Gastrocnemius medialis (tissue), 4 donors: ENCODE measurements around the gene TPRA1.

Source experiments
- CTCF ChIP-seq, 5 experiments: fragments of 450-650 bp in 3 of 5; fragments of 200-600 bp in 2 of 5; sonication (generic) in 2 of 5; IDR thresholded peaks in 4 of 5; conservative IDR thresholded peaks in 1 of 5; 1 replicate in 4 of 5; 2 replicates in 1 of 5; pipeline ENCODE4 v1.5.1; 2016 to 2019; ENCODE audit warnings: antibody characterized with exemption in 5 of 5, mild to moderate bottlenecking in 3 of 5, moderate library complexity in 3 of 5
- POLR2A ChIP-seq, 2 donors: fragments of 450-650 bp; IDR thresholded peaks; one replicate each; pipeline ENCODE4 v1.6.1; 2017; ENCODE audit warnings: antibody characterized with exemption in 2 of 2, mild to moderate bottlenecking in 2 of 2, moderate library complexity in 2 of 2

- TF ChIP-seq CTCF (IDR thresholded peaks at IDR 0.05 in 4 of 5, conservative IDR thresholded peaks at IDR 0.05 in 1 of 5) (no peak), POLR2A (IDR thresholded peaks at IDR 0.05) (no peak)
Measured at GRCh38 chr3:127531821-127532220, 58.7 kb downstream of the TPRA1 start.
